DND-41 (cell line): ENCODE measurements around the gene BCO1.

ENCODE experiments used
- ATAC-seq: fragments of 200-7000 bp; cut with Tn5 transposase; 3 replicates; pipeline ENCODE4 v1.9.1; 2021; ENCODE audit warnings: low read depth; ENCODE audit not compliant: insufficient read depth
- DNase-seq: peaks from one replicate; pipeline ENCODE4 v3.0.0-alpha.2; 2020
- H2AFZ ChIP-seq: 2 replicates; pipeline ENCODE4 v1.6.0; 2012; ENCODE audit warnings: low read depth, low read length
- H3K27ac ChIP-seq: 2 replicates; pipeline ENCODE4 v1.5.1; 2012; ENCODE audit warnings: low read length, inconsistent platforms
- H3K27me3 ChIP-seq: fragments of 200-600 bp; sonication (generic); 2 replicates; pipeline ENCODE4 v1.6.0; 2012; ENCODE audit warnings: low read length, mild to moderate bottlenecking, inconsistent platforms; ENCODE audit not compliant: insufficient read depth, poor library complexity
- H3K36me3 ChIP-seq: 2 replicates; pipeline ENCODE4 v1.5.1; 2012; ENCODE audit warnings: low read length, inconsistent platforms; ENCODE audit not compliant: insufficient read depth
- H3K4me1 ChIP-seq: 2 replicates; pipeline ENCODE4 v1.5.1; 2012; ENCODE audit warnings: mild to moderate bottlenecking, low read length; ENCODE audit not compliant: insufficient read depth
- H3K4me2 ChIP-seq: 2 replicates; pipeline ENCODE4 v1.6.0; 2012; ENCODE audit warnings: mild to moderate bottlenecking, moderate library complexity, low read length, inconsistent platforms; ENCODE audit not compliant: insufficient read depth
- H3K4me3 ChIP-seq, 2 experiments: fragments of 200-600 bp in 1 of 2; shearing (Covaris generic) in 1 of 2; 2 replicates each; pipeline ENCODE4 v1.5.1; 2012 to 2016; ENCODE audit warnings: inconsistent platforms in 2 of 2, low read length in 2 of 2, mild to moderate bottlenecking in 2 of 2, low read depth in 1 of 2, moderate library complexity in 1 of 2
- H3K79me2 ChIP-seq: 2 replicates; pipeline ENCODE4 v1.6.0; 2012; ENCODE audit warnings: low read length, inconsistent platforms; ENCODE audit not compliant: insufficient read depth
- H3K9ac ChIP-seq: 2 replicates; pipeline ENCODE4 v1.6.0; 2012; ENCODE audit warnings: low read depth, mild to moderate bottlenecking, inconsistent platforms, low read length, moderate library complexity
- H3K9me3 ChIP-seq: 2 replicates; pipeline ENCODE4 v1.5.1; 2012; ENCODE audit warnings: low read length, moderate library complexity, mild to moderate bottlenecking, inconsistent platforms; ENCODE audit not compliant: insufficient read depth, severe bottlenecking
- H4K20me1 ChIP-seq: 2 replicates; pipeline ENCODE4 v1.6.0; 2012; ENCODE audit warnings: low read length; ENCODE audit not compliant: insufficient read depth
- CTCF ChIP-seq: IDR thresholded peaks from 2 replicates; pipeline ENCODE4 v1.5.1; 2012; ENCODE audit warnings: borderline replicate concordance, low read length, moderate library complexity, mild to moderate bottlenecking; ENCODE audit not compliant: poor library complexity, severe bottlenecking; ENCODE audit errors: extremely low read depth
- EZH2 ChIP-seq: IDR thresholded peaks from 3 replicates; pipeline ENCODE4 v1.6.1; 2012; ENCODE audit warnings: borderline replicate concordance, low read depth, mild to moderate bottlenecking, moderate library complexity, low read length, inconsistent platforms; ENCODE audit not compliant: severe bottlenecking

Gene BCO1

GRCh38 chr16:81315271-81316175 lies 77.0 kb downstream of the BCO1 start:
- peak; percentile 8; the same call in 1 of the 3 replicates for ATAC-seq
- Histone ChIP-seq H4K20me1 (peaks cover 25% of the 10 kb centered on the region; the same call in 1 of the 2 replicates), H2AFZ (peak overlapping the region; percentile 92), H3K4me3 (peak overlapping the region; percentile 80 to 96), H3K36me3 (no peaks in the 10 kb centered on the region; the same call in 1 of the 2 replicates), H3K27ac (peak overlapping the region; percentile 69), H3K4me2 (peak overlapping the region; percentile 94), H3K4me1 (peaks cover 42% of the 10 kb centered on the region), H3K27me3 (no peaks in the 10 kb centered on the region), H3K9ac (peak overlapping the region; percentile 82), H3K79me2 (peaks cover 70% of the 10 kb centered on the region), H3K9me3 (no peaks in the 10 kb centered on the region)
- peak; percentile 32 for DNase-seq
- no peak for TF ChIP-seq EZH2
- no peak for TF ChIP-seq CTCF

- H3K4me3 ChIP-seq: peak overlapping the region in 1 of 2 experiments; percentile 80; a peak in 3 of 4 replicates
- ATAC-seq (no peak), DNase-seq (no peak)
- peaks cover 42% of the 10 kb centered on the region for H3K4me1 ChIP-seq
- H3K4me2 ChIP-seq: peak overlapping the region; percentile 94
- H3K27me3 ChIP-seq: no peaks in the 10 kb centered on the region
- TF ChIP-seq EZH2: no peak
- no peak for TF ChIP-seq CTCF
- H3K79me2 ChIP-seq: peaks cover 75% of the 10 kb centered on the region
- no peak overlapping the region for H3K27ac ChIP-seq
- H3K9ac ChIP-seq: peak overlapping the region; percentile 82
- H4K20me1 ChIP-seq: peaks cover 23% of the 10 kb centered on the region; the same call in 1 of the 2 replicates
- H3K36me3 ChIP-seq: no peaks in the 10 kb centered on the region; the same call in 1 of the 2 replicates
- H3K9me3 ChIP-seq: no peaks in the 10 kb centered on the region
- no peak overlapping the region for H2AFZ ChIP-seq
Observed at GRCh38 chr16:81316176-81316496, 77.6 kb downstream of the BCO1 start.

- H3K9me3 ChIP-seq: no peaks in the 10 kb centered on the region
- H3K4me2 ChIP-seq: no peak overlapping the region
- peaks cover 65% of the 10 kb centered on the region for H3K79me2 ChIP-seq
- no peak overlapping the region for H3K4me3 ChIP-seq
- H4K20me1 ChIP-seq: peaks cover 18% of the 10 kb centered on the region; the same call in 1 of the 2 replicates
- no peak overlapping the region for H3K9ac ChIP-seq
- no peak overlapping the region for H2AFZ ChIP-seq
- H3K27me3 ChIP-seq: no peaks in the 10 kb centered on the region
- no peak overlapping the region for H3K27ac ChIP-seq
- TF ChIP-seq EZH2: no peak
- no peak for TF ChIP-seq CTCF
- DNase-seq (no peak), ATAC-seq (no peak)
- H3K36me3 ChIP-seq: no peaks in the 10 kb centered on the region
- H3K4me1 ChIP-seq: peaks cover 26% of the 10 kb centered on the region
Observed at GRCh38 chr16:81318711-81319110, 80.2 kb downstream of the BCO1 start.
